H1 (cell line): ENCODE results near the gene CACNA1C. TPM values are rescaled to one million over a fixed set of nuclear protein-coding genes. Genes with fewer than 3 reads are reported as not detected.

Source experiments
- CTCF ChIA-PET: fragments of 300-600 bp; sonication (Branson Sonifier 250); formaldehyde crosslinking; loops from one replicate; lab custom pipeline; 2021; ENCODE audit not compliant: partially characterized antibody; lab: Charles Lee
- POLR2A ChIA-PET: fragments of 300-600 bp; sonication (Branson Sonifier 250); formaldehyde crosslinking; loops from one replicate; lab custom pipeline; 2021; ENCODE audit warnings: inconsistent platforms; ENCODE audit not compliant: partially characterized antibody; lab: Charles Lee
- DNase-seq, 2 experiments: peaks; one replicate each; pipeline versions ENCODE4 v3.0.0 to v3.0.0-alpha.2; 2010 to 2022; ENCODE audit warnings: low spot score in 2 of 2, low read depth in 1 of 2, mixed read lengths in 1 of 2
- FAIRE-seq: peaks from 2 replicates; lab custom pipeline; 2011; peaks lifted over from hg19 to GRCh38; lab: Jason Lieb, UNC
- H2AFZ ChIP-seq: 2 replicates; pipeline ENCODE4 v1.8.1; 2012; ENCODE audit warnings: low read length, inconsistent platforms
- H2AK5ac ChIP-seq: 2 replicates; pipeline ENCODE4 v1.6.1; 2013; ENCODE audit warnings: low read depth, low read length
- H2BK120ac ChIP-seq: replicated peaks from 2 replicates; pipeline ENCODE3; 2013; ENCODE audit warnings: low read depth, low read length, inconsistent platforms
- H2BK12ac ChIP-seq: 2 replicates; pipeline ENCODE4 v1.6.1; 2013; ENCODE audit warnings: low read depth, low read length
- H2BK15ac ChIP-seq: 2 replicates; pipeline ENCODE4 v1.6.1; 2013; ENCODE audit warnings: low read length
- H2BK20ac ChIP-seq: 2 replicates; pipeline ENCODE4 v1.6.1; 2013; ENCODE audit warnings: low read length
- H2BK5ac ChIP-seq: 2 replicates; pipeline ENCODE4 v1.6.1; 2013; ENCODE audit warnings: low read depth, low read length
- H3K14ac ChIP-seq: 2 replicates; pipeline ENCODE4 v1.6.1; 2013; ENCODE audit warnings: inconsistent platforms; ENCODE audit not compliant: insufficient read length
- H3K18ac ChIP-seq: 2 replicates; pipeline ENCODE4 v1.6.1; 2013; ENCODE audit warnings: low read length; ENCODE audit errors: extremely low read depth
- H3K23ac ChIP-seq: 2 replicates; pipeline ENCODE4 v1.6.1; 2013; ENCODE audit warnings: inconsistent platforms; ENCODE audit not compliant: insufficient read length
- H3K23me2 ChIP-seq: 2 replicates; pipeline ENCODE4 v1.6.1; 2013; ENCODE audit warnings: low read depth, low read length
- H3K27ac ChIP-seq: 2 replicates; pipeline ENCODE4 v1.6.1; 2011; ENCODE audit warnings: low read depth, low read length, inconsistent platforms
- H3K27me3 ChIP-seq, 4 experiments: replicated peaks in 1 of 4; 1 replicate in 1 of 4; 2 replicates in 3 of 4; pipeline versions ENCODE4 v1.6.1 to v1.8.1; 2011 to 2013; ENCODE audit warnings: low read length in 3 of 4, mild to moderate bottlenecking in 3 of 4, inconsistent platforms in 2 of 4, mixed read lengths in 2 of 4, moderate library complexity in 1 of 4; ENCODE audit not compliant: control insufficient read depth in 3 of 4, insufficient read depth in 3 of 4; ENCODE audit errors: extremely low read depth in 1 of 4
- H3K36me3 ChIP-seq, 4 experiments: 2 replicates each; pipeline versions ENCODE4 v1.6.1 to v1.8.1; 2011 to 2013; ENCODE audit warnings: mild to moderate bottlenecking in 4 of 4, low read length in 3 of 4, moderate library complexity in 2 of 4, control low read depth in 1 of 4, inconsistent platforms in 1 of 4; ENCODE audit not compliant: insufficient read depth in 4 of 4, control insufficient read depth in 2 of 4
- H3K4ac ChIP-seq: replicated peaks from 2 replicates; pipeline ENCODE3; 2013; ENCODE audit warnings: low read length, low read depth, mixed read lengths, inconsistent platforms; ENCODE audit not compliant: insufficient read length
- H3K4me1 ChIP-seq, 4 experiments: replicated peaks in 1 of 4; 1 replicate in 1 of 4; 2 replicates in 3 of 4; pipeline versions ENCODE4 v1.6.1 to v1.8.1; 2011 to 2013; ENCODE audit warnings: low read length in 3 of 4, inconsistent platforms in 2 of 4, mixed read lengths in 1 of 4; ENCODE audit not compliant: insufficient read depth in 4 of 4, control insufficient read depth in 3 of 4
- H3K4me2 ChIP-seq, 2 experiments: 2 replicates each; pipeline versions ENCODE4 v1.6.1 to v1.8.1; 2011 to 2013; ENCODE audit warnings: low read depth in 2 of 2, low read length in 2 of 2, control low read depth in 1 of 2, inconsistent platforms in 1 of 2, mild to moderate bottlenecking in 1 of 2; ENCODE audit not compliant: insufficient read depth in 1 of 2
- H3K4me3 ChIP-seq, 4 experiments: fragments of 200-600, 300-600 bp in 1 of 4; sonication (generic), shearing (Covaris generic), sonication (Bioruptor Twin) in 1 of 4; 2 replicates each; pipeline versions ENCODE4 v1.5.1 to v1.8.1; 2011 to 2016; ENCODE audit warnings: low read length in 4 of 4, low read depth in 3 of 4, control low read depth in 2 of 4, inconsistent platforms in 2 of 4, mild to moderate bottlenecking in 2 of 4, mixed read lengths in 1 of 4, moderate library complexity in 1 of 4; ENCODE audit not compliant: insufficient read depth in 2 of 4; ENCODE audit errors: extremely low read depth in 1 of 4
- H3K56ac ChIP-seq: replicated peaks from 2 replicates; pipeline ENCODE3; 2013; ENCODE audit warnings: low read depth, mild to moderate bottlenecking, mixed read lengths, low read length, inconsistent platforms; ENCODE audit not compliant: insufficient read length
- H3K79me1 ChIP-seq: 2 replicates; pipeline ENCODE4 v1.6.1; 2013; ENCODE audit warnings: low read depth, low read length, control low read depth
- H3K79me2 ChIP-seq, 2 experiments: 2 replicates each; pipeline versions ENCODE4 v1.6.1 to v1.8.1; 2012 to 2013; ENCODE audit warnings: low read length in 2 of 2, mild to moderate bottlenecking in 2 of 2, inconsistent platforms in 1 of 2; ENCODE audit not compliant: insufficient read depth in 2 of 2, control insufficient read depth in 1 of 2
- H3K9ac ChIP-seq, 4 experiments: replicated peaks in 1 of 4; 1 replicate in 1 of 4; 2 replicates in 3 of 4; pipeline versions ENCODE4 v1.6.1 to v1.8.1; 2011 to 2013; ENCODE audit warnings: low read depth in 3 of 4, low read length in 3 of 4, control low read depth in 2 of 4, mild to moderate bottlenecking in 2 of 4, moderate library complexity in 2 of 4, inconsistent platforms in 1 of 4; ENCODE audit errors: extremely low read depth in 1 of 4
- H3K9me3 ChIP-seq, 2 experiments: 2 replicates each; pipeline versions ENCODE4 v1.6.1 to v1.8.1; 2012 to 2013; ENCODE audit warnings: mild to moderate bottlenecking in 2 of 2, moderate library complexity in 2 of 2, control low read depth in 1 of 2, inconsistent platforms in 1 of 2, low read depth in 1 of 2, low read length in 1 of 2, mixed read lengths in 1 of 2; ENCODE audit not compliant: insufficient read depth in 2 of 2
- H4K20me1 ChIP-seq, 2 experiments: replicated peaks in 1 of 2; 2 replicates each; pipeline versions ENCODE3 to v1.8.1; 2011 to 2013; ENCODE audit warnings: inconsistent platforms in 2 of 2, low read length in 2 of 2, mild to moderate bottlenecking in 1 of 2; ENCODE audit not compliant: insufficient read depth in 2 of 2, control insufficient read depth in 1 of 2
- H4K5ac ChIP-seq: 2 replicates; pipeline ENCODE4 v1.6.1; 2013; ENCODE audit warnings: low read length, low read depth, mixed read lengths, inconsistent platforms; ENCODE audit not compliant: insufficient read length
- H4K8ac ChIP-seq: 2 replicates; pipeline ENCODE4 v1.8.0; 2013; ENCODE audit warnings: mild to moderate bottlenecking, moderate library complexity, low read length, inconsistent platforms; ENCODE audit not compliant: insufficient read depth; ENCODE audit errors: extremely low read depth
- H4K91ac ChIP-seq: replicated peaks from 2 replicates; pipeline ENCODE3; 2013; ENCODE audit warnings: low read length, mixed read lengths, inconsistent platforms; ENCODE audit not compliant: insufficient read length
- EZH2 ChIP-seq: fragments of 200-600 bp; sonication (generic); IDR thresholded peaks from 2 replicates; pipeline ENCODE4 v1.7.1; 2012; ENCODE audit warnings: low read depth, mild to moderate bottlenecking, moderate library complexity, low read length, inconsistent platforms; ENCODE audit not compliant: severe bottlenecking
- KDM4A ChIP-seq: IDR thresholded peaks from one replicate; pipeline ENCODE4 v1.7.1; 2012; ENCODE audit warnings: low read depth, mild to moderate bottlenecking, moderate library complexity, low read length, inconsistent platforms; ENCODE audit not compliant: severe bottlenecking
- MAX ChIP-seq: IDR thresholded peaks from 2 replicates; pipeline ENCODE4 v1.6.1; 2012; ENCODE audit warnings: inconsistent platforms
- POLR2AphosphoS5 ChIP-seq: IDR thresholded peaks from 2 replicates; pipeline ENCODE4 v1.6.1; 2011; ENCODE audit warnings: low read depth, low read length
- SIN3A ChIP-seq, 2 experiments: IDR thresholded peaks in 1 of 2; conservative IDR thresholded peaks in 1 of 2; 2 replicates each; pipeline ENCODE4 v1.6.1; 2011 to 2012; ENCODE audit warnings: low read length in 2 of 2, improper control_type of control experiment in 1 of 2, low read depth in 1 of 2, mild to moderate bottlenecking in 1 of 2
- SUZ12 ChIP-seq: fragments of 200-600 bp; sonication (generic); IDR thresholded peaks from 2 replicates; pipeline ENCODE4 v1.6.1; 2012; ENCODE audit warnings: mild to moderate bottlenecking, inconsistent platforms, low read length, moderate library complexity, mixed read lengths
- WGBS, 2 experiments: shearing (Covaris generic) in 1 of 2; methylation state at CpG; one replicate each; pipeline versions ENCODE4 v1.1.6 to v1.1.7; 2013 to 2015; ENCODE audit warnings: low lambda C conversion rate in 2 of 2, mixed read lengths in 2 of 2, inconsistent platforms in 1 of 2, low coverage in 1 of 2, missing lambda C conversion rate in 1 of 2; ENCODE audit not compliant: insufficient replicate concordance in 2 of 2, insufficient coverage in 1 of 2, insufficient read length in 1 of 2; ENCODE audit errors: extremely low coverage in 1 of 2, missing lambda C conversion rate in 1 of 2; 5-methylcytosine and 5-hydroxymethylcytosine counted together
- polyA plus RNA-seq, 7 experiments: library from polyadenylated mRNA; depleted of rRNA in 3 of 7; stranded (reverse) in 5 of 7; unstranded in 2 of 7; fragments of >200 nt in 5 of 7; fragments of 200-250 nt in 2 of 7; gene quantifications; 1 replicate in 5 of 7; 2 replicates in 1 of 7; 4 replicates in 1 of 7; pipeline versions ENCODE4 v1.2.1 to v1.2.3, GENCODE V29; 2011 to 2013; ENCODE audit warnings: missing spikeins in 2 of 7, mixed read lengths in 2 of 7
- total RNA-seq: library from RNA; stranded (reverse); fragmentation: NEBNext Ultra II Directional; extraction: Animal tissue kit (Norgen Biotek cat#: 25700); gene quantifications from 2 replicates; pipeline ENCODE4 v1.2.1, GENCODE V29; 2021

CACNA1C gene
- total and polyA plus RNA-seq, 2 of the 8 experiments (the other 6 are each of a cell fraction or from before 2014, with no cell fraction given): 1.3 TPM

- no peak overlapping the region for H3K4ac ChIP-seq
- H3K79me2 ChIP-seq: no peaks in the 10 kb centered on the region
- no peak overlapping the region for H2BK20ac ChIP-seq
- peaks cover 17 to 51% (median 40%) of the 10 kb centered on the region in 4 experiments for H3K27me3 ChIP-seq
- DNase-seq: no peak
- H4K8ac ChIP-seq: peak overlapping the region; percentile 57
- H3K36me3 ChIP-seq: no peaks in the 10 kb centered on the region
- H4K20me1 ChIP-seq: peaks cover 0 to 2% of the 10 kb centered on the region in 2 experiments
- peak overlapping the region; percentile 62 to 100 for H3K4me2 ChIP-seq
- H4K91ac ChIP-seq: no peak overlapping the region
- no peak overlapping the region for H3K23ac ChIP-seq
- no peak overlapping the region for H3K9ac ChIP-seq
- peak overlapping the region; percentile 24 to 85 (median 74) for H3K4me3 ChIP-seq
- H3K27ac ChIP-seq: no peak overlapping the region
- WGBS, 2 experiments: 12% methylated on average over 29 of the region's 40 CpGs; no CpG with 5 or more reads in 1 of the 2 experiments
- H3K23me2 ChIP-seq: peaks cover 11% of the 10 kb centered on the region; the same call in 1 of the 2 replicates
- no peak overlapping the region; the same call in 1 of the 2 replicates for H2AFZ ChIP-seq
- ChIA-PET POLR2A (interaction anchor here (1.3 kb wide), 1 partner anchor 228 kb away, joined by 4 read pairs; no protein-coding TSS in a partner anchor), CTCF (interaction anchor here (0.5 to 16.3 kb wide), 10 partner anchors 43 to 529 kb away, joined by 3 to 252 read pairs (median 4); no protein-coding TSS in a partner anchor)
- peaks cover 2 to 17% (median 7%) of the 10 kb centered on the region in 4 experiments for H3K4me1 ChIP-seq
- no peak for FAIRE-seq
- H3K14ac ChIP-seq: no peak overlapping the region
- H2BK12ac ChIP-seq: no peak overlapping the region; the same call in 1 of the 2 replicates
- H4K5ac ChIP-seq: no peak overlapping the region
- H3K9me3 ChIP-seq: no peaks in the 10 kb centered on the region
- H3K18ac ChIP-seq: no peak overlapping the region
- H2BK120ac ChIP-seq: no peak overlapping the region
- TF ChIP-seq SIN3A (conservative IDR thresholded peaks at IDR 0.05 in 1 of 2, IDR thresholded peaks at IDR 0.05 in 1 of 2; ENCODE audit: low read depth in 1 of 2, low read length in 2 of 2) (no peak), POLR2AphosphoS5 (no peak), KDM4A (peak; percentile 9), SUZ12 (peak; percentile 49), EZH2 (peak; percentile 56), MAX (0 out of 2 replicates have a peak, but pooled peaks have one; percentile 14)
- H2BK5ac ChIP-seq: no peak overlapping the region
- H3K56ac ChIP-seq: no peak overlapping the region
- no peak overlapping the region for H2BK15ac ChIP-seq
- H2AK5ac ChIP-seq: no peak overlapping the region
- H3K79me1 ChIP-seq: peaks cover 2% of the 10 kb centered on the region; the same call in 1 of the 2 replicates
These were observed 1.6 kb downstream of the CACNA1C start for GRCh38 chr12:2054091-2055018.
